ENCODE measurements around the gene ATRX.

GRCh38 chrX:77693594-77693993 lies 92.4 kb downstream of the ATRX start:
- TF ChIP-seq ATF2 (IDR thresholded peaks at IDR 0.05; ENCODE audit: low read length) = no peak
- no peak for TF ChIP-seq SUZ12 (IDR thresholded peaks at IDR 0.05; ENCODE audit: low read length)
- TF ChIP-seq POLR2AphosphoS5 (IDR thresholded peaks at IDR 0.05; ENCODE audit: low read depth, low read length) = no peak
- TF ChIP-seq CTCF (IDR thresholded peaks at IDR 0.05; ENCODE audit: control extremely low read depth in 1 of 3, insufficient read depth in 1 of 3, low read depth in 1 of 3, low read length in 3 of 3) = no peak
- no peak for TF ChIP-seq SP1 (IDR thresholded peaks at IDR 0.05; ENCODE audit: low read depth, low read length)
- no peak for TF ChIP-seq RAD21 (IDR thresholded peaks at IDR 0.05 in 1 of 2, conservative IDR thresholded peaks at IDR 0.05 in 1 of 2; ENCODE audit: low read depth in 2 of 2, low read length in 2 of 2)
- TF ChIP-seq RBBP5 (IDR thresholded peaks at IDR 0.05; ENCODE audit: borderline replicate concordance, low read depth, low read length) = no peak
- TF ChIP-seq POLR2A (IDR thresholded peaks at IDR 0.05; ENCODE audit: control extremely low read depth in 1 of 2, low read depth in 2 of 2, low read length in 2 of 2) = no peak
- no peak for TF ChIP-seq TBP (IDR thresholded peaks at IDR 0.05; ENCODE audit: low read depth, low read length)
- TF ChIP-seq GTF2F1 (IDR thresholded peaks at IDR 0.05; ENCODE audit: borderline replicate concordance, low read depth, low read length) = no peak
- no peak for TF ChIP-seq TEAD4 (IDR thresholded peaks at IDR 0.05; ENCODE audit: low read depth, low read length)

Data from H1 (cell line).